ENCODE measurements around the gene FBXO21. TPM values are rescaled to one million over a fixed set of nuclear protein-coding genes. Genes with fewer than 3 reads are reported as not detected.

FBXO21 gene
- total and polyA plus RNA-seq, 2 of the 13 experiments (the other 11 are each of a cell fraction or from before 2014, with no cell fraction given), result 15.6 to 32.5 TPM

DNA sequence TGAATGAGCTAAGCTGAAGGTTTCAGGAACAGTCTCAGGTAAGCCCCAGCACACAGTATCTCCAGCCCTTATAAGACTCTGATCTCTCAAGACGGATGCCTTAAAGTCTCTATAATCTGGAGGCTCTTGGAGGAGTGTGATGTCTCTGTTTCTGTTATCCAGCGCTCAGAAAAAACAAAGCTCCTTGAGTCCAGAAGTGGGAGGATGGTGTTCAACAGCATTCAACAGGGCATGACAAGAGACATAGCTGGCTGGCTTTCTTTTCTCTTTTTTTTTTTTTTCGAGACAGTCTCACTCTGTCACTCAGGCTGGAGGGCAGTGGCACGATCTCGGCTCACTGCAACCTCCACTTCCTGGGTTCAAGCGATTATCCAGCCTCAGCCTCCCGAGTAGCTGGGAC lies 59.5 kb downstream of the FBXO21 start (continued):
- TF ChIP-seq PHF5A (CRISPR knock-in tag; IDR thresholded peaks at IDR 0.05; ENCODE audit: low read depth, unreplicated experiment), result no peak
- TF ChIP-seq ZNF775 (CRISPR knock-in tag; IDR thresholded peaks at IDR 0.05; ENCODE audit: borderline replicate concordance), result no peak

DNA sequence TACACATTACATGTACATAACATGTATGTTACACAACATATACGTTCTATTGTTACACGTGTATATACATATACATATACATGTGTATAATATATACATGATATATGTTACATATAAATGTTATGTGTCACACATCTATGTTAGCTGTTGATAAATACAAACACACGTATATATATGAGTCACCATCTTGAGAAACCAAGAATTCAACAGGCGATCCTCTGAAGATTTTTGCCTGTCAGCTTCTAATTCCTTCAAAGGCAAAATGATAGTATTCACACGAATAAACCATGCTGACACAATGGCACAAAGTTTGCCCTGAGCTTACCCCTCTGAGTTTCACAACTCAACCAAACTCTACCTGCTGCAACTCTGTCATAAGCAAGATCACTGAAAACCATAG lies 60.9 kb downstream of the FBXO21 start:
- ChIA-PET CTCF (ENCODE audit: low intra/inter-chr PET ratio, low total read pairs) (no interaction called here), POLR2A (no interaction called here)
- no peak for DNase-seq (ENCODE audit: low spot score)
- Histone ChIP-seq H2AFZ (ENCODE audit: low read length) (no peak overlapping the region), H3K79me2 (ENCODE audit: insufficient read depth, low read length) (no peaks in the 10 kb centered on the region), H3K4me3 (replicated peaks in 1 of 3; ENCODE audit: insufficient read depth in 1 of 3, low read depth in 2 of 3, low read length in 3 of 3) (no peak overlapping the region), H3K27ac (ENCODE audit: extremely low read length, insufficient read depth, low read length) (no peak overlapping the region), H3K9ac (ENCODE audit: insufficient read depth, low read depth, low read length) (no peak overlapping the region), H3K9me3 (ENCODE audit: low read length) (peaks cover 19% of the 10 kb centered on the region), H3K36me3 (replicated peaks in 1 of 2; ENCODE audit: control insufficient read depth in 1 of 2, insufficient read depth in 2 of 2, low read length in 2 of 2) (no peaks in the 10 kb centered on the region), H3K4me2 (ENCODE audit: low read depth, low read length) (no peak overlapping the region), H3K4me1 (ENCODE audit: insufficient read depth, low read length) (peaks cover 28% of the 10 kb centered on the region), H3K27me3 (ENCODE audit: control insufficient read depth in 1 of 2, insufficient read depth in 2 of 2, low read length in 2 of 2) (no peaks in the 10 kb centered on the region), H4K20me1 (ENCODE audit: insufficient read depth, low read length) (no peaks in the 10 kb centered on the region)
- intact Hi-C loops (cut with micrococcal nuclease; ENCODE audit: unreplicated experiment) (no loop called here), in situ Hi-C loops (cut with HindIII; ENCODE audit: extremely low pct_ligation_motif_present, low pct_unique_long_range_greater_than_20kb) (no loop called here)
- BruUV-seq (replicated peaks), result no TSS peak
- no peak for ATAC-seq
- WGBS (ENCODE audit: low lambda C conversion rate), result 56% methylated on average over 5 of the region's 5 CpGs
- no peak for FAIRE-seq
- no peak for TF ChIP-seq CCAR2 (optimal IDR thresholded peaks at IDR 0.05; ENCODE audit: low read depth, low read length)
- no peak for TF ChIP-seq BCLAF1 (IDR thresholded peaks at IDR 0.05)
- TF ChIP-seq, protein P1, sequence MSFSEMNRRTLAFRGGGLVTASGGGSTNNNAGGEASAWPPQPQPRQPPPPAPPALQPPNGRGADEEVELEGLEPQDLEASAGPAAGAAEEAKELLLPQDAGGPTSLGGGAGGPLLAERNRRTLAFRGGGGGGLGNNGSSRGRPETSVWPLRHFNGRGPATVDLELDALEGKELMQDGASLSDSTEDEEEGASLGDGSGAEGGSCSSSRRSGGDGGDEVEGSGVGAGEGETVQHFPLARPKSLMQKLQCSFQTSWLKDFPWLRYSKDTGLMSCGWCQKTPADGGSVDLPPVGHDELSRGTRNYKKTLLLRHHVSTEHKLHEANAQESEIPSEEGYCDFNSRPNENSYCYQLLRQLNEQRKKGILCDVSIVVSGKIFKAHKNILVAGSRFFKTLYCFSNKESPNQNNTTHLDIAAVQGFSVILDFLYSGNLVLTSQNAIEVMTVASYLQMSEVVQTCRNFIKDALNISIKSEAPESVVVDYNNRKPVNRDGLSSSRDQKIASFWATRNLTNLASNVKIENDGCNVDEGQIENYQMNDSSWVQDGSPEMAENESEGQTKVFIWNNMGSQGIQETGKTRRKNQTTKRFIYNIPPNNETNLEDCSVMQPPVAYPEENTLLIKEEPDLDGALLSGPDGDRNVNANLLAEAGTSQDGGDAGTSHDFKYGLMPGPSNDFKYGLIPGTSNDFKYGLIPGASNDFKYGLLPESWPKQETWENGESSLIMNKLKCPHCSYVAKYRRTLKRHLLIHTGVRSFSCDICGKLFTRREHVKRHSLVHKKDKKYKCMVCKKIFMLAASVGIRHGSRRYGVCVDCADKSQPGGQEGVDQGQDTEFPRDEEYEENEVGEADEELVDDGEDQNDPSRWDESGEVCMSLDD (CRISPR knock-in tag; IDR thresholded peaks at IDR 0.05; ENCODE audit: borderline replicate concordance), result no peak
- TF ChIP-seq ZBTB7B (CRISPR knock-in tag; IDR thresholded peaks at IDR 0.05), result no peak
- TF ChIP-seq CHCHD3 (CRISPR knock-in tag; IDR thresholded peaks at IDR 0.05), result no peak
- no peak for TF ChIP-seq MYC (CRISPR knock-in tag; IDR thresholded peaks at IDR 0.05; ENCODE audit: borderline replicate concordance)
- no peak for TF ChIP-seq NFYB (CRISPR knock-in tag; IDR thresholded peaks at IDR 0.05)
- no peak for TF ChIP-seq ZNF513 (CRISPR knock-in tag; conservative IDR thresholded peaks at IDR 0.05)
- TF ChIP-seq JUN (CRISPR knock-in tag; IDR thresholded peaks at IDR 0.05), result no peak
- no peak for TF ChIP-seq NR1H2 (CRISPR knock-in tag; IDR thresholded peaks at IDR 0.05; ENCODE audit: borderline replicate concordance, low read depth)

All from HepG2 (cell line).